ENCODE results near the gene EZR. TPM values are rescaled to one million over a fixed set of nuclear protein-coding genes. Genes with fewer than 3 reads are reported as not detected.

Gene EZR
- total RNA-seq, 1 experiment from 2014 or later, result 375 TPM

- no peak overlapping the region for H3K23ac ChIP-seq (ENCODE audit: insufficient read length, low read depth, low read length)
- H3K4me2 ChIP-seq (ENCODE audit: insufficient read depth, insufficient read length, low read length), result no peak overlapping the region
- no peak overlapping the region for H4K8ac ChIP-seq (replicated peaks; ENCODE audit: insufficient read length, low read depth, low read length)
- no peaks in the 10 kb centered on the region for H3K9me3 ChIP-seq (ENCODE audit: control insufficient read depth, low read depth, low read length)
- no peaks in the 10 kb centered on the region for H3K4me1 ChIP-seq (ENCODE audit: insufficient read depth, low read length)
- H3K23me2 ChIP-seq (ENCODE audit: insufficient read length, low read depth, low read length, poor library complexity, severe bottlenecking), result no peaks in the 10 kb centered on the region
- H3K9ac ChIP-seq (ENCODE audit: extremely low read depth, insufficient read length, low read length), result no peak overlapping the region
- no peak overlapping the region for H2AFZ ChIP-seq (ENCODE audit: low read length)
- no peak overlapping the region for H3T11ph ChIP-seq (ENCODE audit: low read length)
- Mint-ChIP-seq H3K9me3 (no peaks in the 10 kb centered on the region), H3K4me1 (peaks cover 4 to 8% of the 10 kb centered on the region in 2 experiments; a peak in 3 of 4 replicates), H3K27ac (peak overlapping the region; percentile 51 to 80 (median 77); a peak in 4 of 7 replicates), H3K4me3 (no peak overlapping the region), H3K36me3 (ENCODE audit: insufficient read depth in 1 of 3, low read depth in 3 of 3) (peaks cover 79 to 94% (median 91%) of the 10 kb centered on the region in 3 experiments), H3K27me3 (ENCODE audit: low read depth) (no peaks in the 10 kb centered on the region)
- H4K20me1 ChIP-seq (ENCODE audit: control insufficient read depth, insufficient read depth, insufficient read length), result no peaks in the 10 kb centered on the region
- no peak overlapping the region for H2BK12ac ChIP-seq (ENCODE audit: insufficient read length, low read depth, low read length)
- no peak overlapping the region for H4K5ac ChIP-seq (ENCODE audit: insufficient read length, low read depth, low read length)
- H3K56ac ChIP-seq (ENCODE audit: insufficient read length, low read depth, low read length), result no peak overlapping the region
- peaks cover 18% of the 10 kb centered on the region for H3K79me1 ChIP-seq (ENCODE audit: insufficient read depth, low read depth, low read length, poor library complexity, severe bottlenecking)
- no peak overlapping the region for H3K27ac ChIP-seq (ENCODE audit: insufficient read length, low read depth, low read length)
- no peak for DNase-seq
- H2BK5ac ChIP-seq (ENCODE audit: insufficient read length, low read length), result no peak overlapping the region
- no peak overlapping the region for H3K4ac ChIP-seq (ENCODE audit: low read depth, low read length)
- H3K18ac ChIP-seq (ENCODE audit: insufficient read length, low read depth, low read length), result no peak overlapping the region
- TF ChIP-seq CTCF (conservative IDR thresholded peaks at IDR 0.05), result no peak
- no peak overlapping the region for H2BK20ac ChIP-seq (ENCODE audit: low read depth, low read length, poor library complexity, severe bottlenecking)
- peaks cover 1% of the 10 kb centered on the region; the same call in 1 of the 2 replicates for H3K79me2 ChIP-seq (ENCODE audit: insufficient read depth, low read length)
- no peak overlapping the region for H3K14ac ChIP-seq (ENCODE audit: insufficient read depth, low read length)
- H3K27me3 ChIP-seq (ENCODE audit: insufficient read depth, low read length), result no peaks in the 10 kb centered on the region
- H2AK5ac ChIP-seq (ENCODE audit: insufficient read length, low read length), result no peak overlapping the region
- H2BK120ac ChIP-seq (ENCODE audit: low read depth, low read length, poor library complexity, severe bottlenecking), result no peak overlapping the region
- WGBS (ENCODE audit: extremely low coverage, insufficient read length, low lambda C conversion rate), result no CpG with 5 or more reads among the region's 11 CpGs
- H4K91ac ChIP-seq (ENCODE audit: insufficient read length, low read depth, low read length), result no peak overlapping the region
- H2BK15ac ChIP-seq (ENCODE audit: low read depth, low read length), result no peak overlapping the region
Measured at GRCh38 chr6:158782432-158783166, 36.6 kb downstream of the EZR start.
